Right lobe of liver (tissue), 4 donors: ENCODE data around the gene DMWD.

Source experiments
- CTCF ChIP-seq, 4 donors: fragments of 200-600 bp in 3 of 4; fragments of 450-650 bp in 1 of 4; IDR thresholded peaks; one replicate each; pipeline versions ENCODE4 v1.5.1 to v1.8.0; 2016 to 2022; ENCODE audit warnings: antibody characterized with exemption in 4 of 4, mild to moderate bottlenecking in 2 of 4
- POLR2A ChIP-seq: fragments of 450-650 bp; IDR thresholded peaks from one replicate; pipeline ENCODE4 v1.6.1; 2017; ENCODE audit warnings: antibody characterized with exemption, mild to moderate bottlenecking
- donor health status: DM: no; HTN: no; CAD: no.
- donor health status: DM: no; HTN: no; CAD: no.
- donor health status: DM: no; HTN: yes; CAD: no.

- TF ChIP-seq CTCF (IDR thresholded peaks at IDR 0.05) (no peak), POLR2A (no peak)
Observed at GRCh38 chr19:45821570-45821969, 28.9 kb upstream of the DMWD start.
